ENCODE results near the gene CDO1. TPM values are rescaled to one million over a fixed set of nuclear protein-coding genes. Genes with fewer than 3 reads are reported as not detected.
"Not testable (repeated sequence)": the region's sequence is repeated elsewhere in the genome, so short reads cannot be mapped to it uniquely, and the experiment has no call there.

CDO1 gene
- total RNA-seq, 1 donor from 2014 or later, result 36.0 TPM

GRCh38 chr5:115810761-115811160 is 5.7 kb downstream of the CDO1 start:
- DNase-seq (ENCODE audit: low spot score in 2 of 2), result no peak
- Histone ChIP-seq H3K27me3 (no peaks in the 10 kb centered on the region), H3K4me3 (no peak overlapping the region), H3K27ac (no peak overlapping the region), H3K9me3 (no peaks in the 10 kb centered on the region), H3K36me3 (peaks cover 3 to 5% of the 10 kb centered on the region in 2 donors), H3K4me1 (no peaks in the 10 kb centered on the region)
- TF ChIP-seq, protein P1, sequence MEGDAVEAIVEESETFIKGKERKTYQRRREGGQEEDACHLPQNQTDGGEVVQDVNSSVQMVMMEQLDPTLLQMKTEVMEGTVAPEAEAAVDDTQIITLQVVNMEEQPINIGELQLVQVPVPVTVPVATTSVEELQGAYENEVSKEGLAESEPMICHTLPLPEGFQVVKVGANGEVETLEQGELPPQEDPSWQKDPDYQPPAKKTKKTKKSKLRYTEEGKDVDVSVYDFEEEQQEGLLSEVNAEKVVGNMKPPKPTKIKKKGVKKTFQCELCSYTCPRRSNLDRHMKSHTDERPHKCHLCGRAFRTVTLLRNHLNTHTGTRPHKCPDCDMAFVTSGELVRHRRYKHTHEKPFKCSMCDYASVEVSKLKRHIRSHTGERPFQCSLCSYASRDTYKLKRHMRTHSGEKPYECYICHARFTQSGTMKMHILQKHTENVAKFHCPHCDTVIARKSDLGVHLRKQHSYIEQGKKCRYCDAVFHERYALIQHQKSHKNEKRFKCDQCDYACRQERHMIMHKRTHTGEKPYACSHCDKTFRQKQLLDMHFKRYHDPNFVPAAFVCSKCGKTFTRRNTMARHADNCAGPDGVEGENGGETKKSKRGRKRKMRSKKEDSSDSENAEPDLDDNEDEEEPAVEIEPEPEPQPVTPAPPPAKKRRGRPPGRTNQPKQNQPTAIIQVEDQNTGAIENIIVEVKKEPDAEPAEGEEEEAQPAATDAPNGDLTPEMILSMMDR (IDR thresholded peaks at IDR 0.05), result no peak
- intact Hi-C loops (cut with DNase I), result no loop called here

- DNase-seq (ENCODE audit: low spot score in 2 of 2), result no peak
- no peaks in the 10 kb centered on the region for H3K9me3 ChIP-seq
- intact Hi-C loops (cut with DNase I), result no loop called here
Measured at GRCh38 chr5:115809946-115810345, 6.5 kb downstream of the CDO1 start.

DNA sequence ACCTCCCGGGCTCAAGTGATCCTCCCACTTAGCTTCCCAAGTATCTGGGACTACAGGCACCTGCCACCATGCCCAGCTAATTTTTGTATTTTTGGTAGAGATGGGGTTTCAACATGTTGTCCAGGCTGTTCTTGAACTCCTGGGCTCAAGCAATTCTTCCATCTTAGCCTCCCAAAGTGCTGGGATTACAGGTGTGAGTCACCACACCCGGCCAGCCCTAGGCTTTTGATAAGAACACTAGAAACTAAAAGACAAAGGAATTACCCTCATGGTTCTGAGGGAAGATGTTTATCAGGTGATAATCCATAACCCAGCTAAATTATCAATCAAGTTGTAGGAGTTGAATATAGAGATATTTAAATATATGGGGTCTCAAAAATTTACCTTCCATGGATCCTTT is 8.4 kb downstream of the CDO1 start:
- peaks cover 9 to 23% of the 10 kb centered on the region in 2 donors for H3K36me3 ChIP-seq
- H3K4me3 ChIP-seq; DNase-seq (ENCODE audit: low spot score in 2 of 2); H3K4me1 ChIP-seq; H3K9me3 ChIP-seq; H3K27me3 ChIP-seq; intact Hi-C loops (cut with DNase I); H3K27ac ChIP-seq: not testable (repeated sequence)

More at GRCh38 chr5:115809946-115810345, 6.5 kb downstream of the CDO1 start:
- no peaks in the 10 kb centered on the region for H3K27me3 ChIP-seq
- H3K36me3 ChIP-seq, result peaks cover 9 to 11% of the 10 kb centered on the region in 2 donors
- H3K4me1 ChIP-seq, result no peaks in the 10 kb centered on the region
- H3K4me3 ChIP-seq, result no peak overlapping the region
- TF ChIP-seq, protein P1 (IDR thresholded peaks at IDR 0.05), result no peak
- no peak overlapping the region for H3K27ac ChIP-seq

- Histone ChIP-seq H3K4me1 (no peaks in the 10 kb centered on the region), H3K9me3 (no peaks in the 10 kb centered on the region), H3K27me3 (no peaks in the 10 kb centered on the region), H3K4me3 (no peak overlapping the region), H3K36me3 (peaks cover 9 to 23% of the 10 kb centered on the region in 2 donors), H3K27ac (no peak overlapping the region)
- intact Hi-C loops (cut with DNase I), result no loop called here
- TF ChIP-seq, protein P1 (IDR thresholded peaks at IDR 0.05), result no peak
- no peak for DNase-seq (ENCODE audit: low spot score in 2 of 2)
Measured at GRCh38 chr5:115807654-115808052, 8.8 kb downstream of the CDO1 start.

GRCh38 chr5:115806986-115807653 is 9.3 kb downstream of the CDO1 start:
- no peak overlapping the region for H3K27ac ChIP-seq
- TF ChIP-seq, protein P1 (IDR thresholded peaks at IDR 0.05), result no peak
- DNase-seq (ENCODE audit: low spot score in 2 of 2), result no peak
- H3K4me3 ChIP-seq, result no peak overlapping the region
- no peaks in the 10 kb centered on the region for H3K27me3 ChIP-seq
- H3K36me3 ChIP-seq, result peaks cover 9 to 23% of the 10 kb centered on the region in 2 donors
- no peaks in the 10 kb centered on the region for H3K9me3 ChIP-seq
- H3K4me1 ChIP-seq, result no peaks in the 10 kb centered on the region
- intact Hi-C loops (cut with DNase I), result no loop called here

GRCh38 chr5:115801984-115802383 is 14.5 kb downstream of the CDO1 start:
- intact Hi-C loops (cut with DNase I), result no loop called here
- Histone ChIP-seq H3K27ac (no peak overlapping the region), H3K4me1 (no peaks in the 10 kb centered on the region), H3K27me3 (no peaks in the 10 kb centered on the region), H3K9me3 (no peaks in the 10 kb centered on the region), H3K36me3 (peaks cover 9 to 20% of the 10 kb centered on the region in 2 donors), H3K4me3 (no peak overlapping the region)
- no peak for DNase-seq (ENCODE audit: low spot score in 2 of 2)
- TF ChIP-seq, protein P1 (IDR thresholded peaks at IDR 0.05), result no peak
